ENCODE results near the gene PLAC1.

Gene PLAC1

GRCh38 chrX:134625315-134625718, 33.0 kb downstream of the PLAC1 start:
- DNase-seq, result no peak

- DNase-seq, result no peak
These were observed 34.2 kb downstream of the PLAC1 start for GRCh38 chrX:134624046-134624430.

GRCh38 chrX:134623293-134624045, 34.8 kb downstream of the PLAC1 start:
- DNase-seq, result no peak

GRCh38 chrX:134622813-134623185, 35.5 kb downstream of the PLAC1 start:
- DNase-seq, result no peak

GRCh38 chrX:134622056-134622812, 36.0 kb downstream of the PLAC1 start:
- DNase-seq, result no peak

- DNase-seq, result no peak
These were observed 38.4 kb downstream of the PLAC1 start for GRCh38 chrX:134619838-134620237.

- no peak for DNase-seq
These were observed 44.9 kb downstream of the PLAC1 start for GRCh38 chrX:134613396-134613795.

- no peak for DNase-seq
These were observed 50.1 kb downstream of the PLAC1 start for GRCh38 chrX:134608153-134608552.

GRCh38 chrX:134607523-134607922, 50.7 kb downstream of the PLAC1 start:
- DNase-seq, result no peak

GRCh38 chrX:134604701-134605311, 53.5 kb downstream of the PLAC1 start:
- no peak for DNase-seq

- DNase-seq, result no peak
These were observed 54.2 kb downstream of the PLAC1 start for GRCh38 chrX:134603806-134604700.

- DNase-seq, result no peak
These were observed 55.9 kb downstream of the PLAC1 start for GRCh38 chrX:134602410-134602809.

- no peak for DNase-seq
These were observed 57.0 kb downstream of the PLAC1 start for GRCh38 chrX:134601240-134601765.

GRCh38 chrX:134600714-134601113, 57.6 kb downstream of the PLAC1 start:
- no peak for DNase-seq

- DNase-seq, result no peak
These were observed 58.9 kb downstream of the PLAC1 start for GRCh38 chrX:134599184-134599914.

- DNase-seq, result no peak
These were observed 66.0 kb downstream of the PLAC1 start for GRCh38 chrX:134592303-134592702.

GRCh38 chrX:134591502-134591901, 66.8 kb downstream of the PLAC1 start:
- no peak for DNase-seq

GRCh38 chrX:134588806-134589205, 69.5 kb downstream of the PLAC1 start:
- no peak for DNase-seq

GRCh38 chrX:134580907-134581306, 77.4 kb downstream of the PLAC1 start:
- DNase-seq, result no peak

- DNase-seq, result no peak
These were observed 84.6 kb downstream of the PLAC1 start for GRCh38 chrX:134573683-134574035.

GRCh38 chrX:134572816-134573682, 85.2 kb downstream of the PLAC1 start:
- no peak for DNase-seq
